DMS53 (cell line): ENCODE data around the gene PKD1L1.

Source experiments
- DNase-seq: peaks from one replicate; lab custom pipeline; 2025; lab: John Stamatoyannopoulos, UW

PKD1L1 gene

DNA sequence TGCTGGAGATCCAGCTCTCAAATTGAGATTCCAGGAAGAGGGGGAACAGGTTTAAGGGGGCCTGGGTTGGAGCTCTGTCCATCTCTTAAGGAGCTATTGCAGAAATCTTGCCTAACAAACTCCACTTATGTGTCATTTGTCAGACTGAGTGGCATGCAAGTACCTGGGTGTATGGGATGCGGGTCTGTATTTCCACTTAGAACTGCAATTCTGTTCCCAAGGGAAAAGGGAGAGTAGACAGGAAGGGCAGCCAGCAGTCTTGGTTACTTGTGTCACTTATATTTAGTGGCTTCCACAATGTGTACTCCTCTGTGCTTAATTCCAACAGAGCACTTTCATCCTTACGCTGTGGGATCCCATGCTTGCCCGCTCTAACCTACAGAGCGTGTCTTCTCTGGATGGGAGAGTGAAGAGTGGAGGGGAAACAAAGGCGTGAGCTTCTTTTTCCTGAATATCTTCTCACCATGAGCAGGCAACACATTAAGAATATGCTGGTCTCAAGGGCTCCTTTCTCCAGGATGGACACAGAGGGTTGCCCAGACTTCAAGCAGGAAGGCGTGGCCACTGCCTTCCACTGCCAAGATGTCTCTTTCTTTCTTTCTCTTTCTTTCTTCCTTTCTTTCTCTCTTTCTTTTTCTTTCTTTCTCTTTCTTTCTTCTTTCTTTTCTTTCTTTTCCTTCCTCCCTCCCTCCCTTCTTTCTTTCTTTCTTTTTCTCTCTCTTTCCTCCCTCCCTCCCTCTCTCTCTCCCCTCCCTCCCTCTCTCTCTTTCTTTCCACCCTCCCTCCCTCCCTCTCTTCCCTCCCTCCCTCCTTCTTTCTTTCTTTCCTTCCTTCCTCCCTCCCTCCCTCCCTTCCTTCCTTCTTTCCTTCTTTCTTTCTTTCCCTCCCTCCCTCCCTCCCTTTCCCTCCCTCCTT, 212.6 kb downstream of the PKD1L1 start:
- DNase-seq: no peak

DNA sequence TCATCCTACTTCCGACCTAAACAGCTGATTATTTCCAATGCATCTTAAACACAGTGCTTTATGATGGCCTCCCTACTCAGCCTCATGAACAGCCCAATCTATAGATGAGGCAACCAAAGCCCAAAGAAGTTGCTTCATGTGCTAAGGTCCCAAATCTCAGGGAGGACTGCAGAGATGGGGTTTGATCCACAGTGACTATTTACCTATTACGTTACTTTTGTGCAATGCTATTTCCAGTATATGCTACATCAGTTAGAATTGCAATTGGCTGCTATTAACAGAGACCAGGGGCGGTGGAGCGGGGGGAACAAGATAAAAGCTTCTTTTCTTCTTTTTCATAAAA, 213.3 kb downstream of the PKD1L1 start:
- DNase-seq: no peak

DNA sequence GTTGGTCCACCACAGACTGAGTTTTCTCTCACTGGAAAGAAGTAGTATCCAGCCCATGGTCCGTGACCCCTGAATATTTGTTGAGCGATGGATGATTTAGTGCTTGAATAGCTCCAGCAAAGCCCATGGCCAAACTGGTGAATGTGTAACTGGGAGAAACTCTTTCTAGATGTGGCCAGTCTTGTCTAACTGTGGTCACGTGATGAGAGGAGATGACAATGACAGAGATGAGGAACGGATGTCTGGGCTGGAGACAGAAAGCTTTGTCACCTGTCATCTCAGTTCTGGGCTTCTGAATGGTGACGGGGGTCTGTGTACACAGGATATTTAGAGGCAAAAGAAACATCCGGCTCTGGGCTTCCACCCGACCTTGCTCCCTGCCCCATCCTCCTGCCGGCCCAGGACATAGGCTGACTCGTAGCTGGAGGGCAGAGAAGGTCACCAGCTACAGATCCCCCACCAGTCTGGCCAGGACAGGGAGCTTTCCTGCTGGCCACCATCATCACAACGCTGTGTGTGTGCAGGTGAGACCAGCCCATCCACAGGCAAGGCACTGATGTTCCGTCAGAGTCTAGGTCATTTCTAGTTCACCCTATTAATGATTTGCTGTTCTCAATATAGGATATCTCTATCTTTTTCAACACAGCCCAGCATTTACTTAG, 213.8 kb downstream of the PKD1L1 start:
- peak; percentile 61 for DNase-seq

DNA sequence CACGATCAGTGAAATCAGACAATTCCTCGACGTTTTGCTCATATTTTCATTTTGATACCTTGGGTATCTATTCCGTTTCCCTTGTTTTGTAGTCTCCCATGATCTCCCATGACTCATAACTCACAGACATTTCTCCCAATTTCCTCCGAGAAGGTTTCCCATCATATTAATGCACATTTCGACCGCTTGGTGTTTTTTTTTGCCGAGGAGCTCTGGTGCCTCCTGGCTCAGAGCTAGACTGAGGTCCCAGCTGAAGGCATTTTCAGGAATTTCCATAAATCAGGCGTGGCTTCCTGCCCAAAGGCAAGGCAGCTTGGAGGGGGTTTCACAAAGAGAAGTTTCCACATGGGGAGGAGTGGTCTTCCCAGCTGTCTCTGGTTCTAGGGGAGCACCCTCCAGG, 218.1 kb downstream of the PKD1L1 start:
- DNase-seq: no peak

DNA sequence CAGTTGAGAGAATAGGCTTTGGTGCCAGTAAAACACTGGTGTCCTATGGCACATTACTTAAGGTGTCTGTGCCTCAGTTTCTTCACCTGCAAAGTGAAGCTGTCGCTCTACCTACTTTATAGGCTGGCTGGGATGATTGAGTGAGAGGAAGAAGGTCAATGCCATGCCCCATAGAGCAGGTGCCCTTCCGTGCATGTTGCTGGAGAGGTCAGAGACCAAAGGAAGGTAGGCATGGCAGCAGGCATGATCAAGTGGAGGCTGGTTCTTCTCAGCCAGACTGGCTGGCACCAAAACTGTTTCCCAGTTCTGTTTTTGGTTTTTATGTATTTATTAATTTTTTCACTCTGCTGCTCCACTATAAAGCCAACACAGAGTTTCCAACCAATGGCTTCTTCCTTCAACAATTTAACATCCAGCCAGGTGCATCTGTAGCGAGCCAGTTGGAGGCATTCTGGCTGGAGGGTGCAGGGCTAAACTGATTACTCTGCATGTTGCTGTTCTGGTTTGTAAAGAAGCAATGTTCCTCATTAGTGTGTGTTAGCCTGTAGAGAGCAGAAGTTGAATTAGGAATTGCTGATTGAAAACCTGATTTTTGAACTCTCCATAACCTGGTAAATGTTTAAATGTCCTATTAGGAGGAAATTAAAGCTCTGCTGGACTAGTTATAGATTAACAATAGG, 222.1 kb downstream of the PKD1L1 start:
- no peak for DNase-seq

DNA sequence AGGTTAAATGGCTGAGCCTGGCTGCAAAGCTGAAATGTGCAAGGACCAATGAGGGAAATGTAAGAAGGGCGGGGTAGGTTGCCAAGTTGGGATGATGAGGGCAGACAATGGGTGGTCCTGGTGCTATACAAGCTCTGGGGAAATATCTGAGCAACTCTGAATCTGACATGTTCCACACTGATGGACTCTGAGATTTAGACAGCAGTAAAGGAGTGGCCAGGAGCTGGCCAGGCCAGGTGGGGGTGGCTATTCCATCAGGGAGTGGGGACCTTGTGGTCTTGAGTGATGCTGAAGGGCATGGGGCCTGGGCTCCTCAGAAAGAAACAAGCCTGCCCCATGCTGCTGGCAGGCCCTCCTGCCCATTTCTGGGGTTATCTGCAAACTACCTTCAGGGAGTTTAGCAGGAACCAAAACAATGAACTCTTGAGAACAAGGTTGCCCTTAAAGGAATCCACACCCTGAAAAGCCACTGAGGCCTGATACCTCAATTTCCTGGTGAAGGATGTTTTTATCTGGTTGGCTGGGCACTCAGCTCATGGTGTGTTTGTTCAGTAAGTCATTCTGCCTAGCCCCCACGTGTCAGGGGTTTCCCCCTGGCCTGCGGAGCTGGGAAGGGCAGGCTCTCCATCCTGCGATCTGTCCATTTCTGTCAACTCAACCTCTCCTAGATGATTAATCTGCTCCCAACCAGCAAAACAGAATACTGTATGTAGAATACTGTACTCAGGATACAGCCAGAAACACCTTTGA, 223.1 kb downstream of the PKD1L1 start:
- peak; percentile 70 for DNase-seq
